Stimulated activated effector memory CD8-positive, alpha-beta T cell treated with anti-CD3 and anti-CD28 coated beads, Interleukin-12 subunit alpha, Interleukin-12 subunit beta, amount 100 ng/mL, for 72 hours (primary cell): ENCODE data around the gene MYL12A.
A peak's percentile ranks its signal among the peaks of the same experiment; 100 is the strongest.

Source experiments
- ATAC-seq: fragments of 150-1000 bp; cut with Tn5 transposase; 2 replicates; pipeline ENCODE4 v1.10.0; 2021
- DNase-seq, 2 donors: peaks; one replicate each; pipeline ENCODE4 v3.0.0; 2021 to 2022; ENCODE audit warnings: low spot score in 2 of 2
- H3K27ac Mint-ChIP-seq: one replicate; pipeline ENCODE4 v1.8.0; 2022; ENCODE audit warnings: mild to moderate bottlenecking, mixed read lengths
- H3K36me3 Mint-ChIP-seq: one replicate; pipeline ENCODE4 v1.8.0; 2022; ENCODE audit warnings: mild to moderate bottlenecking, mixed read lengths
- H3K4me1 Mint-ChIP-seq: one replicate; pipeline ENCODE4 v1.8.0; 2022; ENCODE audit warnings: mixed read lengths
- H3K4me3 Mint-ChIP-seq: one replicate; pipeline ENCODE4 v1.8.0; 2022; ENCODE audit warnings: mild to moderate bottlenecking, mixed read lengths
- H3K9me3 Mint-ChIP-seq: one replicate; pipeline ENCODE4 v1.8.0; 2022; ENCODE audit warnings: mixed read lengths

MYL12A gene

GRCh38 chr18:3281456-3282400 lies 34.1 kb downstream of the MYL12A start:
- H3K4me3 Mint-ChIP-seq, result no peak overlapping the region
- no peaks in the 10 kb centered on the region for H3K9me3 Mint-ChIP-seq
- peaks cover 26% of the 10 kb centered on the region for H3K36me3 Mint-ChIP-seq
- no peak for DNase-seq
- ATAC-seq, result peak; percentile 83
- peaks cover 11% of the 10 kb centered on the region for H3K4me1 Mint-ChIP-seq
- H3K27ac Mint-ChIP-seq, result no peak overlapping the region

GRCh38 chr18:3283253-3283863 lies 35.8 kb downstream of the MYL12A start:
- DNase-seq (no peak), ATAC-seq (no peak)
- H3K27ac Mint-ChIP-seq, result no peak overlapping the region
- peaks cover 10% of the 10 kb centered on the region for H3K36me3 Mint-ChIP-seq
- H3K4me3 Mint-ChIP-seq, result no peak overlapping the region
- H3K4me1 Mint-ChIP-seq, result peaks cover 5% of the 10 kb centered on the region
- no peaks in the 10 kb centered on the region for H3K9me3 Mint-ChIP-seq

- Mint-ChIP-seq H3K36me3 (peaks cover 4% of the 10 kb centered on the region), H3K27ac (no peak overlapping the region), H3K9me3 (no peaks in the 10 kb centered on the region), H3K4me1 (peaks cover 5% of the 10 kb centered on the region), H3K4me3 (no peak overlapping the region)
- no peak for DNase-seq
- no peak for ATAC-seq
These were observed 36.3 kb downstream of the MYL12A start for GRCh38 chr18:3283908-3284307.

- DNase-seq (no peak), ATAC-seq (no peak)
- no peaks in the 10 kb centered on the region for H3K36me3 Mint-ChIP-seq
- no peaks in the 10 kb centered on the region for H3K9me3 Mint-ChIP-seq
- peaks cover 5% of the 10 kb centered on the region for H3K4me1 Mint-ChIP-seq
- no peak overlapping the region for H3K27ac Mint-ChIP-seq
- no peak overlapping the region for H3K4me3 Mint-ChIP-seq
These were observed 36.9 kb downstream of the MYL12A start for GRCh38 chr18:3284501-3284900.

GRCh38 chr18:3286159-3286558 lies 38.6 kb downstream of the MYL12A start:
- no peaks in the 10 kb centered on the region for H3K36me3 Mint-ChIP-seq
- ATAC-seq (no peak), DNase-seq (no peak)
- H3K4me3 Mint-ChIP-seq, result no peak overlapping the region
- peaks cover 5% of the 10 kb centered on the region for H3K4me1 Mint-ChIP-seq
- peak overlapping the region; percentile 15 for H3K27ac Mint-ChIP-seq
- H3K9me3 Mint-ChIP-seq, result peaks cover 3% of the 10 kb centered on the region

GRCh38 chr18:3293196-3293951 lies 45.8 kb downstream of the MYL12A start:
- Mint-ChIP-seq H3K27ac (no peak overlapping the region), H3K4me3 (no peak overlapping the region)
- ATAC-seq, result no peak

GRCh38 chr18:3294435-3295080 lies 47.0 kb downstream of the MYL12A start:
- Mint-ChIP-seq H3K36me3 (no peaks in the 10 kb centered on the region), H3K27ac (no peak overlapping the region), H3K4me1 (peaks cover 14% of the 10 kb centered on the region), H3K9me3 (peaks cover 12% of the 10 kb centered on the region), H3K4me3 (no peak overlapping the region)
- ATAC-seq, result no peak
- no peak for DNase-seq

More at GRCh38 chr18:3293196-3293951, 45.8 kb downstream of the MYL12A start:
- Mint-ChIP-seq H3K9me3 (peaks cover 12% of the 10 kb centered on the region), H3K36me3 (no peaks in the 10 kb centered on the region), H3K4me1 (peaks cover 14% of the 10 kb centered on the region)
- DNase-seq, result no peak

- H3K36me3 Mint-ChIP-seq, result no peaks in the 10 kb centered on the region
- DNase-seq, result peak; percentile 90 to 96
- peak overlapping the region; percentile 75 for H3K27ac Mint-ChIP-seq
- ATAC-seq, result peak; percentile 99
- peak overlapping the region; percentile 92 for H3K4me3 Mint-ChIP-seq
- no peaks in the 10 kb centered on the region for H3K9me3 Mint-ChIP-seq
- peaks cover 14% of the 10 kb centered on the region for H3K4me1 Mint-ChIP-seq
These were observed 49.7 kb downstream of the MYL12A start for GRCh38 chr18:3297025-3297984.

- no peak for ATAC-seq
- no peaks in the 10 kb centered on the region for H3K9me3 Mint-ChIP-seq
These were observed 57.2 kb downstream of the MYL12A start for GRCh38 chr18:3304832-3305231.

GRCh38 chr18:3305354-3305762 lies 57.8 kb downstream of the MYL12A start:
- Mint-ChIP-seq H3K9me3 (no peaks in the 10 kb centered on the region), H3K4me1 (peaks cover 24% of the 10 kb centered on the region), H3K4me3 (peak overlapping the region; percentile 69), H3K36me3 (no peaks in the 10 kb centered on the region), H3K27ac (peak overlapping the region; percentile 94)
- DNase-seq, result peak; percentile 33 to 73
- peak; percentile 100 for ATAC-seq

More at GRCh38 chr18:3304832-3305231, 57.2 kb downstream of the MYL12A start:
- Mint-ChIP-seq H3K36me3 (no peaks in the 10 kb centered on the region), H3K4me3 (peak overlapping the region; percentile 69), H3K4me1 (peaks cover 24% of the 10 kb centered on the region), H3K27ac (peak overlapping the region; percentile 94)
- no peak for DNase-seq
